Hematopoietic multipotent progenitor cell treated with erythropoietin and hydrocortisone succinate and interleukin-3 and kit ligand, for 6 days (in vitro differentiated cells): ENCODE results near the gene NATD1.
A peak's percentile ranks its signal among the peaks of the same experiment; 100 is the strongest.

Experiments
- DNase-seq: peaks from one replicate; pipeline ENCODE4 v3.0.0-alpha.2; 2015

The NATD1 gene

GRCh38 chr17:21252796-21253645 lies at the start of gene NATD1:
Gene NATD1 (minus strand): TSS chr17:21253410. CDS start chr17:21253264, 146 bp downstream.
- peak; percentile 91 for DNase-seq

GRCh38 chr17:21301593-21302550 lies 48.7 kb upstream of the NATD1 start:
- DNase-seq, result no peak

GRCh38 chr17:21300601-21301571 lies 47.7 kb upstream of the NATD1 start:
- DNase-seq, result no peak

- no peak for DNase-seq
Measured at GRCh38 chr17:21299981-21300600, 46.9 kb upstream of the NATD1 start.

GRCh38 chr17:21298983-21299519 lies 45.8 kb upstream of the NATD1 start:
- no peak for DNase-seq

- no peak for DNase-seq
Measured at GRCh38 chr17:21298056-21298982, 45.1 kb upstream of the NATD1 start.

- DNase-seq, result peak; percentile 43
Measured at GRCh38 chr17:21297597-21297996, 44.4 kb upstream of the NATD1 start.

GRCh38 chr17:21297026-21297520 lies 43.9 kb upstream of the NATD1 start:
- peak; percentile 53 for DNase-seq

GRCh38 chr17:21296097-21297025 lies 43.2 kb upstream of the NATD1 start:
- peak; percentile 97 for DNase-seq

GRCh38 chr17:21295036-21295952 lies 42.1 kb upstream of the NATD1 start:
- DNase-seq, result peak; percentile 84

GRCh38 chr17:21294321-21295035 lies 41.3 kb upstream of the NATD1 start:
- DNase-seq, result peak; percentile 97

GRCh38 chr17:21293831-21294210 lies 40.6 kb upstream of the NATD1 start:
- no peak for DNase-seq

- DNase-seq, result no peak
Measured at GRCh38 chr17:21292867-21293830, 39.9 kb upstream of the NATD1 start.

- no peak for DNase-seq
Measured at GRCh38 chr17:21291862-21292261, 38.7 kb upstream of the NATD1 start.

- DNase-seq, result no peak
Measured at GRCh38 chr17:21291357-21291756, 38.1 kb upstream of the NATD1 start.
